Cerebellar cortex (tissue), 1 donor: ENCODE data around the gene TIMM17A.
"Not testable (repeated sequence)": the region's sequence is repeated elsewhere in the genome, so short reads cannot be mapped to it uniquely, and the experiment has no call there.

Experiments
- DNase-seq: peaks from one replicate; pipeline ENCODE4 v3.0.0-alpha.2; 2015; ENCODE audit warnings: low spot score

TIMM17A gene

DNA sequence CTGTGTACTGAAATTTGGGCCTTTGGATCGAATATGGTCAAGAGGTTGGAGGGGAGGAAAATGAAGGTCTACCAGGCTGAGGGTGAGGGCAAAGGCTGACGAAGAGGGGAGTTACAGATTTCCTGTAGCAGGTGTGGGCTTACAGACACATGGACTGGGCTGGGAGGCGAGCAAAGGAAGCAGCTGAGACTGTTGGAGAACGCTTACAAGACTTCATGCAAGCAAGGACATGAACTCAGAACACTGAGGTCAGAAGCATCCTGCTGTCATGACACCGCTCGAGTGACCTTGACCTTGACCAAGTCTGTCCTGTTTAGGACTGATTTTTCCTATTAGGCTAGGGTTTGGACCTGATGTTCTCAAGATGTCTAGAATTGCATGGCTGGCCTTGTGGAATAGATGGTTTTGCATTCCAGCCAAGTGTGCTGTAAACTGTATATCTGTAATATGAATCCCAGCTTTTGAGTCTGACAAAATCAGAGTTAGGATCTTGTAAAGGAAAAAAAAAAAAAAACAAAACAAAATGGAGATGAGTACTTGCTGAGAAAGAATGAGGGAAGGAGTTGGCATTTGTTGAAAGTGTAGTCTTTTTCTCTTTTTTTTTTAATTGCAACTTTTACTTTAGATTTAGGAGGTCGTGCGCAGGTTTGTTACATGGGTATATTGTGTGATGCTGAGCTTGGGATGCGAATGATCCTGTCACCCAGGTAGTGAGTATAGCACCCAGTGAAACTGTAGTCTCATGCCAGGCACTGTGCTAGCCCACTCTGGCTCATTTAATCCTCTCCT is 60.9 kb downstream of the TIMM17A start:
- DNase-seq, result no peak

DNA sequence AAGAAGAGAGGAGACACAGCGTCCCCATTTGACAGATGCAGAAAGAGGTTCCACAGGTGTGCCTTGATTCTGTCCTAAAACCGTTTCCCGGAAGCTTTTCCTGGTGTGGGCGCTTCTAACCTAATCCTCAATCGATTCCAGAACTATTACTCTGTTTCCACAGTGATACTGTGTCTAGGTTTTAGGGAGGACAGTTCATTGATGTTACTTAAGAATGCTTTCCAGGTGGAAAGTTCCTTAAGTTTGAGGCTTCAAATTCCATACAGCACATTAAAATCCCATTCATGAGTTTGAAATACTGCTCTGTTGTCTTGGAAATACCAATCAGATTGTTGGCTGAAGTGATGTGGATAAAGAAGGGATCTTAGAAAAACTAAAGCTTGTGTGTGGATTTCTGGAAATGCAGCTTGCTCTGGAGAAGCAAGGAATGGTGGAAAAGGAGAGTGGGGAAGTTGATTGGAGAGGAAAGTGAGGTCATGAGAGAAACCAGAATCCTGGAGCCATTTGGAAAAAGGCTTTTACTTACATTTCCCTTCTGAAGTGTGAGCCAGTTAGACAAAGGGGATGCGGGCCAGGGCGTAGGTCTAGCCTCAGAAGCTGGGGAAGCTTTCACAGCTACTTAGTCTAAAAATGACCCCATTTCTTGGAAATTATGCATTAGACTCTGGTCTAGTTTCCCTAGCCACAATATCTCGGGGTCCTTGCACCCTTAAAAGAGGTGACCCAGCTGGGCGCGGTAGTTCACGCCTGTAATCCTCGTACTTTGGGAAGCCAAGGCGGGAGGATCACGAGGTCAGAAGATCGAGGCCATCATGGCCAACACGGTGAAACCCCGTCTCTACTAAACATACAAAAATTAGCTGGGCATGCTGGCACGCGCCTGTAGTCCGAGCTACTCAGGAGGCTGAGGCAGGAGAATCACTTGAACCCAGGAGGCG is 61.8 kb downstream of the TIMM17A start:
- no peak for DNase-seq

DNA sequence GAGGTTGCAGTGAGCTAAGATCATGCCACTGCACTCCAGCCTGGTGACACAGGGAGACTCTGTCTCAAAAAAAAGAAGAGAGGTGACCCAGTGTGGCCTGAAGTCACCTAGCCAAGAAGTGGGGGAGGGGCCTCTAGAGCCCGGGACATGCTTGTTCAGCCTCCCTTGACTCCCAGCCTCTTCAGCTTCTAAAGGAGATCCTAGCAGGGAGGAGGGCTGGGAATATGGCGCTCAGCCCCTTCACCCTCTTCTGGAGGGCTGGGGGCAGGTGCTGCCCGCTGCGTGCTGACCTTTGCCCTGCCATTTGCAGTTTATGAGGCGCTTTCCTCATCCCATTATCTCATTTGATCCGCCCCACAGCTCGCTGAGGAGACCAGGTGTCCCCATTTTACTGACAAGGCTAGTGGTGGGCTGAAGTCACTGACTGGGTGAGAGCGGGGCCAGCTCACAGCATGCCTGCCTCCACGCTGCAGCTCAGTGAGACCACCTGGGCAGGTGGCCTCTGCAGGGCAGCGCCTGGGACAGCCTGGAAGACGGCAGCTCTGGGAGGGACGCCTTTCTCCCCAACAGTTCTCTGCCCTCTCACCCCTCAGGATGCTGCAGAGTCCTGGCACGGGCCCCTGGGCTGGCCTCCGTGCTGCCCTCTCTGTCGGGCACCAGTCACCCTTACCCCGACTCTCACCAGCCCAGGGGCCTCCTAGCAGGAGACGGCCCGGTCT is 62.6 kb downstream of the TIMM17A start:
- no peak for DNase-seq

DNA sequence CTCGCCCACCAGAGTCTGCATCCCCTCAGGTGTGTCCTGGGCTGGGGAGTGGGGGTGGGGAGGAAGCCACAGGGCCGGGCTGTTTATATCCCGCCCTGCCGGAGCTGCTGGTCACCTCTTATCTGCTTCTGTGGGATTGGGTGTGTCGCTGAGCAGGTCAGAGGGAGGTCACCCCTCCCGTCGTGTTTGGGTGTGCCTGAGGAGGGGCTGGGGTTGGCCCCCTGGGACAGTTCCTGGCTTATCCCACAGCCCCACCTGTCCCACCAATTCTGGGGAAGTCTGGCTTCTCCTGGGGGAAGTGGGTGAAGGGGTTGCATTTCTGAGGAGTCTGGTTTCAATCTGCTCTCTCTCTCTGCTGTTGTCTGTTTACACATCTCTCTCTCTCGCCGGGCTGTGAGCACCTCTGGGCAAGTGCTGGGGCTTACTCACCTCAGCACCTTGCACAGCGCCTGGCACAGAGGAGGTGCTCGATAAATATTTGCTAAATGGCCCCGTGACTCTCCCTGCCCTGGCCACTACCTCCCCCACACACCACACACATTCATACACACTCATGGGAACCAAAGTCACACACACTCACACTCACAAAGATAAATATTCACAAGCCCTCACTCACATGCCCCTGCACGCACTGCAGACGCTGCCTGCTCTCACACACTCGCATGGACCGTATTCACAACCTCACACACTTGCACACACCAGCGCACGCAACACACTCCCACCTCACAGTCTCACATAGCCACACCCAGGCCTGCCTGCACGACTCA is 63.3 kb downstream of the TIMM17A start:
- DNase-seq, result no peak

DNA sequence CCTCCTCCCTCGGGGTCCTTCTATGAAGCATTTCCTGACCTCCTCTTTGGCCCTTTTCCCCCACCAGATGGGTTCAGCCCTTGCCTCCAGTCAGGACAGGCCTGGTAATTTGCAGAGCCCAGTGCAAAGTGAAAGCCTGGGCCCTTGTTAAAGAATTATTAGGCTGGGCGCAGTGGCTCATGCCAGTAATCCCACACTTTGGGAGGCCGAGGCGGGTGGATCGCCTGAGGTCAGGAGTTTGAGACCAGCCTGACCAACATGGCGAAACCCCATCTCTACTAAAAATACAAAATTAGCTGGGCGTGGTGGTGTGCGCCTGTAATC is 63.9 kb downstream of the TIMM17A start:
- DNase-seq, result not testable (repeated sequence)
